T follicular helper cell (primary cell): Measurements from ENCODE around the gene SPAG17.

Source experiments
- DNase-seq: peaks from one replicate; pipeline ENCODE4 v3.0.0-alpha.2; 2020; ENCODE audit warnings: low read depth

SPAG17 gene

DNA sequence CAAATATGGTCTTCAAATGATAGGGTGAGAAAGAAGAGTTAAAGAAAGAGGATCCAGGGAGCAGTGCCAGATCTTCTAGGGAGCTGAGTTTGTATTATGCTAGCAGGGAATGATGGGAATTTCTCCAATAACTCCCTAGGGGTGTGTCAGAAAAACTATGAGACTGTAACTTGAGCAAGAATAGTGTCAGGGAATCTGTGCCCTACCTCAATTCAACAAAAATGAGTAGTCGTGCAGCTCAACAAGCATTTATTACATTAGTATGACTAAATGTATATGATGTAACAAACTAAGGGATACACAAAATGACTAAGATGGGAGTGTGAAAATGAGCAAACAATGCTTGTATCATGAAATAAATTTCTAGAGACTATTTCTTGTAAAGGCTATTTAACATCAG is 24.2 kb downstream of the SPAG17 start:
- DNase-seq = no peak

DNA sequence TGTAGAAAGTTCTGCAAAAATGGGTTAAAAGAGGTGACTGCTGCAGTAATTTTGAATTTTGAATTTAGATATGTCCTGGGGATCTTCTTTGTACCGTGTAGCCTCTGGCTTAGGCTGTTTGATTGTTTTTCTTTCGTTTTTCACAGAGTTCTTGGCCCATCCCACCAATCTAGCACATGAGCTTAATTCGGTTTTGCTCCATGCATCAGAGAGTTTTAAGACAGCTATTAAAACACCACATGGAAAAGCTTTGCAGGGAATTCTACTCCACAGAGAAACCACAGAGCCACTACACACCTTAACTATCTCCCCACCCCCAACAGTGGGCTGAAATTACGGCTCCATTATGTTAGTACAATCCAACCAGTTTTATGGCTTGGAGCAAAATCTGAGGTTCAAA is 25.5 kb downstream of the SPAG17 start:
- DNase-seq = no peak

DNA sequence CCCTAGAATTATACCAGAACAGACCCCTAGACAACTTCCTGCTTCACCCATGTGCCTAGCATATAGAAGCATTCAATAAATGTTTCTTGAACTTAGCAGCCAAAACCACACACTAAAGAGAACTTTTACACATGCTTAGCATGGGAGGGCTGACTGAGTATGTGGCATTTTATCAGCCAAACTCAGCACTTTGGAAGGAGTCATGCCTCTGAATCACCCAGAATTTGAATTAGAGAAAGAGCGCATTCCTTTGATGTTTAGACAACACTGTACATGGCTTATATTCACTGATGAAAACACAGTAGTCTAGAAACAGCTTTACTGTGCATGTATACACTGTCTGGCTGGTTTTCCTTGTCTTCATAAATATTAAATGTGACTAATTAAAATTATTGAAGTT is 26.1 kb downstream of the SPAG17 start:
- no peak for DNase-seq

DNA sequence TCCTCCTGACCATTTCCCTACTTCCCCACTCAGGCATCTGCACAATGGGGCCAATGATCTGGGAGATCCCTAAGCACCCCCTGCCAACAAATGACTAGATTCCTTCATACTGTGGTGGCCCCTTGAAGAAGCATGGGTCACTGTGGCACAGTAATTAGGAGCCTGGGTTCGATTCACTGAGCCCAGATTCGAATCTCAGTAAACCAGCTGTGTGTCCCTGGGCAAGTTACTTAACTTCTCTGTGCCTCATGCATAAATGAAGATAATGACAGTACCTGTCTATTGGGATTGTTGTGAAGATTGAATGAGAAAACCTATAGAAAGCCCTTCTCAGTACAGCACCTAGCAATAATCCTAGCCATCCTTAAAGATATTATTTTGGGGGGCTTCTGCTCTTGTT is 27.5 kb downstream of the SPAG17 start:
- DNase-seq = no peak

DNA sequence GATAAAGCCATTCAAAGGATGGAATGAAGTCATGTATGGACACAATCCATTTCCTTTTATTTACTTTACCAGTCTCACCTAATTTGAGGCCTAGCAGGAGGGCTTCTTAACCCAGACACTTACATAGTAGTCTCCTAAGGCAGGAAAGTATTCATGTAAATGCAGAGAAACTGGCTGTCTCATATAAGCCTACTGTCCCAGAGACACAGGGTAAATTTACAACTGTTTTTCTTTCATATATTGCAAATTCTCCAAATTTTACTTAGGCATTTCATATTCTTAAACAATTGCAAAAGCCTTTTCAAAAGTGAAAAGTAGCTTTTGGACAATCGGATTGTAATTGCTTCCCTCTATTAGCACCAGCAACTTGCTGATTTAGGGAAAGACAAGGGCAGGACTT is 29.9 kb downstream of the SPAG17 start:
- DNase-seq = no peak

DNA sequence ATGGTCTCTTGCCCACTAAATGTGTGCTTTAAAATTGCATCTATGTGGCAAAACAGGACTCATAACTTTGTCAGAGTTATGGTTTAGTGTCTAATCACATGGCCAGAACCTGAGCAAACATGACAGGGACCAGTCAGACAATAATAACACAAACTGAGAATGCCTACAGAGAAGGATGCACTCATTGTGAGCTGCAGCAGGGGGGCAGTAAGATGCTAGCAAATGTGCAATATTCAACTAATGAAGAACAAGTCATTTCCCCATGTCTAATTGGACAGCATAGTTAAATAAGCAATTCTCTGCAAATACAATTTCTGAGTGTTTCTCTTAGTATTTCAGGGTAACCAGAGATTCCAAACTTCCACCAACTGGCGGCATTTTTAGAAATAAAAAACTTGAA is 30.8 kb downstream of the SPAG17 start:
- DNase-seq = no peak

DNA sequence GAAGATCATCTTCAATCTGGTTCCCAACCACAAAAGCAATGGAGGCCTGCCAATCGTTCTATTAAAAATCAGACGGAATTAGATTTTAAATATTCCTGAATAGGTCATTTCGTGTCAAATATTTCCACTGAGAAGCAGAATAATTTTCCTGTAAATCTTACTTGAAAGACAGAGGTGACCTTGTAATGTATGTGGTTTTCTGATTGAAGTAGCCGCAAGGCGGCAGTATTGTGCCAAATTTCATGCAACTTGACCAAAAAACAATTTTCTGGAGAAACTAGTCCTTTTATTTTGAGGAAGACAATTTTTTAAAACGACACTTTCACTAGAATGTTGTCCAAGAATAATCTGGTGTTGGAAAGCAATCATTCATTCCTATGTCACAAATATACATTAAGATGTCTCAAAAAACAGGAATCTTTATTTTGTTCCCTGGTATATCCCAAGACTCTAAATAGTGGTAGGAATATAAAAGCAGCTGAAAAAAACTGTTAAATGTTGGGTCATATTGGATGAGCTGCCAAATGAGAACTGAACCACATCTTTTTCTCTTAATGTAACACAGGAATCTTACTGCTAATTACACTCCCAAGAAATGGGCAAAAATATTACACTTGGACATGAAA is 33.6 kb downstream of the SPAG17 start:
- DNase-seq = no peak

DNA sequence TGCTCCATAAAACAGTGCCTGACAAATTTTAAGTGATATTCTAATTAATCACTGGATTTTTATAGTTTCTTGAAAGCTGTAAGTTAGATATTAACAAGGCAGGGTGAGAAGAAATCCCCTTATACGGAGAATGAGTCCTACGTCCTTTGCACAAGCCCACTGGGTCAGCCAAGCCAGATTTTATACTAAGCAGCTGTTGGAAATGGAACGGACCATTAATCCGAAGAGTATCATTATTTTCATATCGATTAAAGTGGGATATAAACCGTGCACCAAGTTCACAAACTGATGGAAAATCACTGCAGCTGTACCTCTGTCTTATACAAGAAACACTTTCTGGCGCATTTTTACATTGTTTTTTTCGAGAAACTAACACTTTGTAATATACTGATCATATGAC is 35.2 kb downstream of the SPAG17 start:
- DNase-seq = no peak

DNA sequence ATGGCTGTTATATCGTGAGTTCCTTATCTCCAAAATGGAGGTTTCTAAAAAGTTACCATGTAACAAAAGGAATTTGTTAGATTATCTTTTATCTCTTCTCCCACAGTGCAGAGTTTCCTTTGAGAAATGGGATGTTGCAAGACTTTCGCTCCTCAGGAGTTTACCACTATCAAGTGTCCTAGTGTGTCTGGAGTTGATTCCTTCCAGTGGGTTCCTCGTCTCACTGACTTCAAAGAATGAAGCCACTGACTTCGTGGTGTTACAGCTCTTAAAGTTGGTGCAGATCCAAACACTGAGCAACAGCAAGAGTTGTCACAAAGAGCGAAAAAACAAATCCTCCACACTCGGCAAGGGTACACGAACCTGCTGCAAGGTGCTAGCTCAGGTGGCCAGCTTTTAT is 37.0 kb downstream of the SPAG17 start:
- DNase-seq = no peak

DNA sequence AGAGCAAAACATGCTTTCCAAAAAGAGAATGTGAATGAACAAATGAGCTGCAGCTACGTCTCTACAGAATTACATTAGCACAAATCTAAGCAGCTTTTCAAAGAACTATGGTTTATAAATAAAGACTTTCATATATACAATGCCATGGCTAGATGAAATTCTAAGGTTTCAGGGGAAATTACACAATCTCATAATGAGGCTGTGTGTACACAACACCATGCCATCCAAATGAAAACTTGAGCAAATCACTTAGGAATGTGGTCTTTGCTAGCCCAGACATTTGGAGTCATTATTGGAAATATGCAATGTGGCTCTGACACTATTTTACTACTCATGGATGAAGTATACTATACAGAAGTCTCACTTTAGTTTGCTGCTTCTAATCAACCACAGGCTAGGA is 37.5 kb downstream of the SPAG17 start:
- no peak for DNase-seq

DNA sequence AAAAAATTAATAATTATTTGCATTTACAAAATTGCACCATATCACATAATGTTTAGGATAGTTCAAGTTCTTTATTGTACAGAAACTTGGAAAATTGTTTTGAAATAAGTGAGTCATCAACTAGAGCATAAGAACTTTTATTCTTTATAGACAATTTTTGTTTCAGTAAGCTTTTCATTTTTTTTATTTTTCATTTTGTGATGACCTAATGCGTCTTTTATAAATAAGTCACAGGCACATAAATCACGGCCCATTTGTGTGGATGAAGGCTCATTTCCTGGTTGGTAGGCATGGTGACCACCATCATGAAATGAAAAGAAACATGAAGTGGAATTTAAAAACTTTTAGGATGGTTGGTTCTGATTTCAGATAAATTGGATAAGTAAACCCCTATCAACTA is 39.3 kb downstream of the SPAG17 start:
- no peak for DNase-seq

DNA sequence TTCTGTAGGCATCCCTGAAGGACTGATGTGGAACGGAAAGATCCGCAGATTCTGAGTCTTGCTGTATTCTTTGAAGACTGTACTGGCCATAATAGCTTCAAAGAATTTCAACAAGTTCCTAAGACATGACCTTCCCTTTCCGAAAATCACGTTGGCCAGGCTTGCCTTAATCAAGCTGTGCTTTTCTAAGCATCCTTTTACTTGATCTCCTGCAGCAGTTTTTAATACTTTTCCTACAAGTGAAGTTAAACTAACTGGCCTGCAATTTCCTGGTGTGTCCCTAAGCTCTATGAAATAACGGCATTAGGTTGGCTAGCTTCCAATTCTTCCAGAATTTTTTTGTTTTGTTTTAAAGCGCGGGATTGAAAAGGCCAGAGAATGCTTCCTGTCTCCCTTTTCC is 40.3 kb downstream of the SPAG17 start:
- no peak for DNase-seq

DNA sequence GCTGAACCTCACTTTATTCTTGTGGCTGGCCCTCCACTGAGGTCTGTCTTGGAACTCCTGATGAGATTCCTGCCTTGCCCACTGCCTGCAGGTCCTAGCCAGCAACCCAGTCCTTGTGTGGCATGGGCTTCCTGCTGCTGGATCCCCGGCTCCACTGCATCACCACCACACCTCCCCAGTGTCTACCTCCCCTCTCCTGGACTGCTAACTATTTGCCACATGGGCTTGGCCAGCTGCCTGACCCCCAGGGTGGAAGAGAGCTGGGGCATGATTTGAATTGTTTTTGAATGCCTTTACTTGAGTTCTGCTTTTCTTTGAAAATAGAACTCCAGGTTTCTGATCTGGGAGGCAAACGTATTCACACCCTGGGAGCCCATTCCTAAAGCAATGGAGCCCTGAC is 41.2 kb downstream of the SPAG17 start:
- DNase-seq = no peak

DNA sequence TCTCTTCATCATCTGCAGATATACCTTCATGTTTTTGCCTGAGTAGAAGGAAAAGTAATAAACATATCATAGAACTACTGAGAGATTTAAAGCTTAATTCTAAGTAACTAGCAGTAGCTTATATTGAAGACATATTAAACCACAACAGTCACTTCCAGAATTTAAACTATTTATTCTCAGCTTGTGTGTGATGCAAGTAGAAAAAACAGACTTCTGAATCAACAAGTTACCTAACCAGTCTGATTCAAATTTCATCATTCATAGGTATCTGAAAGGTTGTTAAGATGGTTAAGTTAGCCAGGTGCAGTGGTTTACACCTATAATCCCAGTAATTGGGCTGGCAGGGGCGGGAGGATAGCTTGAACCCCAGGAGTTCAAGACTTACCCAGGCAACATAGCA is 41.9 kb downstream of the SPAG17 start:
- no peak for DNase-seq

DNA sequence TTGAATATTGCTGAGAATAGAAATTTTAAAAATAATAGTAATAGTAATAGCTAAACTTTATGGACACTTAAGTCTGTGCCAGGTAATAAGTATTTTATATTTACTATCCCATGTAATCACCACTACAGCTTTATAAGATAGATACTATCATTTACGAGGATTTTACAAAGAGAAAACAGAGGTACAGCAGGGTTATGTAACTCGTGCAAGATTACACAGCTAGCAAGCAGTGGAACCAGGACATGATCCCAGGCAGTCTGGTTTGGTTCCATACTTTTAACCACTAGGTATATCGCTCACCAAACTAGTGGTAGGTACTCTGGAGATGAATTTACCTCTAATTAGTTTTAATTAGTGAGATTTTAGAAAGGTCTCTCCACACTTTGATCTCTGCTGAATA is 42.5 kb downstream of the SPAG17 start:
- no peak for DNase-seq

DNA sequence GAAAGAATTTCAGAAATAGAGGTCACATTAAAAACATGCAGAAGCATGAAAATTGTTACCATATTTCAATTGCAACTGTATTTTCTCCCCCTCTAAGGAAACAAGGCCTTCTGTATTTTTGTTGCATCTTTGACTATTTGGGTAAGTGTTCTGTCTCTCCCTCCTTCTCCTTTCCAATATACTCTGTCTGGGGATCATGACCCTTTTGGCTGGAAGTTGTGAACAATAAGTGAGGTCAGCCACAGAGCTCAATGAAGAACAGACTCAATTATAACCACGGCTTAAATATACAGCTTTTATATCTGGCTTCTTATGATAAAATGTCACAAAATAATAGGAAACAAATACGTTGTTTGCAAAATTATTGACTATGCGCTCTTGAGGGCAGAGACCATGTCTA is 47.1 kb downstream of the SPAG17 start:
- no peak for DNase-seq

DNA sequence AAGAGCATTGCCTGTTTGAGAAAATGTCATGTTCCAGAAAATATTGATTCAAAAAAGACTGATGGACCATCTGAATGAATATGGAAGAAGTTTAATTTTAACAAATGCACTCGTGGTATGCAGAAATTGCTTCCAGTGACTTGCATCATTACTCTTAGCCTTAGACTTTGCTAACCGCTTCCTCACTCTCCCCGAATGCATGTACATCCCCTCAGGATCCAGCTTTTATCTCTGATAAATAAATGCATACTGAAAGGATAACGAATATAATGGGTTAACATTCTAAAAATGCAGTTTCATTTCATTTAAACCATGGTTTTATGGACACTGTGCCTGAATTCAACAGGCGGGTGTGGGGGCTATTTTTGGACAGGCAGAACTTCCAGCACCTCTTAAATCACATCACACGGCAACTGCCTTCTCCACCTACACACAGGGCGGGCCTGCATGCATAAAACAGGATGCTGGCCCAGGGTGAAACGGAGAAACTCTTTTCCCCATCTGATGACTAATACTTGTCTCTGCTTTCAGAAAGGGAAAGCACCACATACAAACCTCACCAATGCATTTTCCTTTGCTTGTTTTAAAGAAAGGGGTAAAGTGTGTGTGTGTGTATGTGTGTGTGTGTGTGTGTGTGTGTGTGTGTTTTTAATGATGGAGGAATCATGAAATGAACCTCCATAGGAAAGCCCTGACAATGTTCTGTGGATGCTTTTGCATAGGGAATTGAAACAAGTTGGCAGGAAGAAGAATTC is 48.7 kb downstream of the SPAG17 start:
- no peak for DNase-seq

DNA sequence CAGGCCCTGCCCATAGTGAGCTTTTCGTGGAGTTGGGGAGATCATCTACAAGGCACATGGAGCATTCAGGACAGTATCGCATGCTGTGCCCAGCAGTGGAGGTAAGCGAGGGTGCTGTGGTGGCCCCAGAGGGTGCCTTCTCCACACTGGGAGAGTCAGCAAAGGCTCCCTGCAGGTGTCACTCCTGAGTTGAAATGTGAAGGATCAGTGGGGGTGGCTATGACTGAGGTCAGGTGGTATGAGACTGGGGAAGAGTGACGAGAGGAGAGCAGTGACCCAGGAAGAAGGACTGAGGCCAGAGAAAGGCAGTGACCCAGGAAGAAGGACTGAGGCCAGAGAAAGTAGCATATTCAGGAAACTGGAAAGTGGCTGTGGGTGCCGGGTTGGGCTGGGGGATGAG is 53.0 kb downstream of the SPAG17 start:
- no peak for DNase-seq

DNA sequence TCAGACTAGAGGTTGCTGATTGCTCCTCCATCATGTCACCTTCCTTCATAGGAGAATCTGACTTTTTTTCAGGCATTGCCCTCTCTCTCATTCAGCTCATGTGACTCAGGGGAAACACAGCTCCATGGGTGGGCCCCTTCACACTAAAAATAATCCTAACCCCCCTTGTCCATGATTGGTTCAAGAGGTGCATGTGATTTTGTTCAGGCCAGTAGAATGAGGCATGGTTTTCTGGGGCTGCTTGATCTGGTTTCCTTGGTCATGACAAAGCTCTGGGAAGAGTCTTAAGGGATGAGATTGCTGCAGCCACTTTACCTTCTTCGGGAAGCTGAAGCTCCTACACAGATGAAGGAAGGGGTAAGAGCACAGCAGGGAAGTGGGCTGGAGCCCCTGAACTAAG is 56.3 kb downstream of the SPAG17 start:
- DNase-seq = no peak

DNA sequence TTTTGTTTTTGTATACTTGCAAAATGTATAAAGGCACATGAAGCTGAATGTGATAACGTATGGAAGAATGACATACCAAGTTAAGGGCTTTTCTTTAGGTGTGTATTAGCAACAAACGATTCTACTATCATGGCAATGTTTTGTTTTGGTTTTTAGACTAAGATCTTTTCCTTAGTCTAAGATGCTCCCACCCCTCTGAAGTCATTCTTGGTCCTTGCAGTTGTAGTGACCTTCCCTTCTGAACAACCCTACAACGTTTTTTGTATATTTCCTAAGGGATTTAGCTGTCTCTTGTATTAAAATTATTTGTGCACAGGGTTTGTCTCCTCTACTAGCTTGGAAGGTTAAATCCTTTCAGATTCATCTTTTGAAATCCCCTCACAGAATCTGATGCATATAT is 61.0 kb downstream of the SPAG17 start:
- DNase-seq = no peak

DNA sequence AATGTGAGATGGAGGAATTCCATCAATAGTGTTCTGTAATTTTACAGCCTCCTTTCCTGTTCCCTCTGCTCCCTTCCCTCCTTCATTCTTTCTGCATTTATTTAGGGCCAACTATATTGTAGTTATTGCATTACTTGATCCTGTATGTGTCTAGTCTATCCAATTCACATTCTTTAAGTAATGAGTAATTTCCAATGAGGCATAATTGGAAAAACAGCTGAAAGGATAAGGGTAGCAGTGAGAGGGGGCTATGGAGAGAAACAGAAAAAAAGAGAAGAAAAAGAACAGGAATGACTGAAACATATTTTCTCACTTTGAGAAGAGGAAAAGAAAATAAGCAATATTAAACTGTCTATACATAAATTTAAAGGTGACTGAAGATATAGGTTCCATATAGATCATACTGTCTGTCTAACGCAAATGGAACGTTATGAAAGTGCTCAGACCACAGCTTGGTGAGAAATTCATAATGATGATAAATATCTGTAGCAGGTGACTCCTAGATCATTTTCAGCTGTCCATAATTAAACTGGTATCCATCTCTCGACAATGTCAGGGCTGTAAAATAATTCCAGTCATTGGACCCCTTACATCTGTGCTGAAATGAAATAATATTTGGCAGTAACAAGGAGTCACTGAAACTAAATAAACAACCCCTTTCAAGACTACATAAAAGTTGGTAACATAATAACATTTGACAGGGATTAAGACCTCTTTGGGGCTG is 61.8 kb downstream of the SPAG17 start:
- DNase-seq = no peak

DNA sequence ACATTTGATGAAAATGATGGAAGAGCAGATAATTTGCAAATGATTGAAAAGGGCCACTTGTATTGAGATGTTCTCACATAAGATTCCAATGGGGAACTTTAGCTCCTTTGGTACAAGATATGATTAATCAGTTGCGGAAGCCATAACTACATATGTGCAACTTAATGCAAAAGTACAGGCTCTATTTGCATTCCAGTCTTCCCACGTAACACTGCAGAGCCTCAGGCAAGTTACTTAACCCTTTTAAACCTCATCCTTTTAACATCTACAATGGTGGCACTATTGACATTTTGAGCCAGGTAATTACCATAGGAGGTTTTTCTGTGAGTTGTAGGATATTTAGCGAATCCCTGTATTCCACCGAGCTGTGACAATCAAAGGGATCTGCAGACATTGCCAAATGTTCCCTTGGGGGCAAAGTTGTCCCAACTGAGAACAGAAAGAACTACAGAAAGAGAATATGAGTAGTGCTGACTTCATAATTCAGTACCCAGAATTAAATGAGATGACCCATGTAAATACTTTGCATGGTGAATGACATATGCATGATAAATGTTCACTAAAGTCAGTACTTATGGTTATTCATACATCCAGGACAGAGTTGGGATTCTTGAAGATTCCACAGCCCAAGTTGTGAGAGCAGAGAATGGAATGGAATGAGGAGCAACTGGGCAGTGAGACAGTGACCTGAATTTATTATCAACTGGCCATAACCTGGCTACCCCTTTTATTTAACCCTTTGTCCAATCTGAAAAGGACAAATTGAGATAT is 62.6 kb downstream of the SPAG17 start:
- no peak for DNase-seq
